Erythroblast (primary cell): Measurements from ENCODE around the gene KRTCAP2.

ENCODE experiments used
- DNase-seq, 2 experiments: peaks; one replicate each; lab custom pipeline; 2025; lab: John Stamatoyannopoulos, UW
- GATA1 ChIP-seq: IDR thresholded peaks from 2 replicates; pipeline ENCODE4 v1.6.1; 2011; ENCODE audit warnings: low read depth, mild to moderate bottlenecking, control low read depth, low read length, moderate library complexity
- POLR2A ChIP-seq: IDR thresholded peaks from 2 replicates; pipeline ENCODE4 v1.6.1; 2011; ENCODE audit warnings: mild to moderate bottlenecking, low read length

KRTCAP2 gene

GRCh38 chr1:155184351-155184811 is 11.3 kb upstream of the KRTCAP2 start:
- TF ChIP-seq GATA1: no peak
- no peak for TF ChIP-seq POLR2A

GRCh38 chr1:155183775-155184221 is 10.7 kb upstream of the KRTCAP2 start:
- no peak for TF ChIP-seq GATA1
- no peak for TF ChIP-seq POLR2A
- DNase-seq: no peak

More at GRCh38 chr1:155184351-155184811, 11.3 kb upstream of the KRTCAP2 start:
- no peak for DNase-seq

- no peak for DNase-seq
- TF ChIP-seq POLR2A: no peak
- no peak for TF ChIP-seq GATA1
Observed at GRCh38 chr1:155182052-155182550, 9.0 kb upstream of the KRTCAP2 start.

- TF ChIP-seq GATA1: no peak
- TF ChIP-seq POLR2A: no peak
Observed at GRCh38 chr1:155181371-155182051, 8.4 kb upstream of the KRTCAP2 start.

GRCh38 chr1:155179112-155180031 is 6.3 kb upstream of the KRTCAP2 start:
- DNase-seq: no peak
- TF ChIP-seq POLR2A (no peak), GATA1 (no peak)

More at GRCh38 chr1:155181371-155182051, 8.4 kb upstream of the KRTCAP2 start:
- no peak for DNase-seq

- TF ChIP-seq POLR2A: no peak
- no peak for TF ChIP-seq GATA1
- DNase-seq: no peak
Observed at GRCh38 chr1:155178441-155179111, 5.5 kb upstream of the KRTCAP2 start.

GRCh38 chr1:155177918-155178281 is 4.8 kb upstream of the KRTCAP2 start:
- TF ChIP-seq GATA1 (no peak), POLR2A (no peak)
- no peak for DNase-seq

- no peak for DNase-seq
- TF ChIP-seq POLR2A (no peak), GATA1 (no peak)
Observed at GRCh38 chr1:155177192-155177917, 4.3 kb upstream of the KRTCAP2 start.

GRCh38 chr1:155176544-155177071 is 3.5 kb upstream of the KRTCAP2 start:
- DNase-seq: peak; percentile 79 to 91
- TF ChIP-seq POLR2A (no peak), GATA1 (no peak)

- TF ChIP-seq GATA1 (no peak), POLR2A (no peak)
- peak in 1 of 2 experiments; percentile 31 for DNase-seq
Observed at GRCh38 chr1:155175927-155176371, 2.8 kb upstream of the KRTCAP2 start.

GRCh38 chr1:155175281-155175926 is 2.3 kb upstream of the KRTCAP2 start:
- DNase-seq: no peak

More at GRCh38 chr1:155175281-155175926, 2.3 kb upstream of the KRTCAP2 start:
- TF ChIP-seq GATA1 (no peak), POLR2A (no peak)
